ENCODE results near the gene RBM8A. TPM values are rescaled to one million over a fixed set of nuclear protein-coding genes. Genes with fewer than 3 reads are reported as not detected.

The RBM8A gene
- total and polyA plus RNA-seq, 9 of the 15 experiments (the other 6 are each of a cell fraction or from before 2014, with no cell fraction given) = 215 to 1,035 (median 291) TPM

DNA sequence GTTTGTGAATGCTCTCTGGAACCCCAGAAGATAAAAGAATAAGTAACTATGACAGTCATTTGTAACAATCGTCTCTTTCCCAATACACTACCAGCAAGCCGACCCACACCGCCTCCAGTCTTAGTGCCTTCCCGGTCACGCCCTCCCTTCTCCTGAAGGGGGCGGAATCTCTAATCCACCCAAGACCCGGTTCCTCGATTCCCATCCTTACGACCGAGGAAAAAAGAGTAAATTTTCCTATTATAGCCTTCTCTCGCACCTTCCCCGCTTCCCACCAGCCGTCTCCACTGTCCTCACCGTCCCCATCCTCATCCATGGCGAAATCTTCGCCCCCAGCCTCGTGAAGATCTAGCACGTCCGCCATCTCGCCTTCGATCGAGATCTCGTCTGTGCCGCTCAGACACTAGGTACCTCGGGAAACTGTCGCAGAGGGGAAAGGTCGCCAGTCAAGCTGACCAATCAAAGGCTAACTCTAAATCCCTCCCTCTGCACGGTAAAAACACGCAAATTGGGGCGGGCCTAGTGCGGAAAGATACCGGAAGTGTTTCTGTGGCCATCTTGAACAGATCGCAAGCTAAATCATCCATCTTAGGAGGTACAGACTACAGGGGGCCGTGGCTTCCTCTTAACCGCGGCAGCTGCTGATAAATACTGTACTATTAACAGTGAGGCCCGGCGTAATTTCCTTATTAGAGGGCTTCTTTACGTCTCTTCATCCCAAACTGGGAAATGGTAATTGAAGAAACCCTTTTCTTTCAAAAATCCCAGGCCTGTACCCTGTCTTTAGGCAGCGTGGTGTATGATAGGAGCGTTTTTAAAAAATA is at the start of gene RBM8A (continued):
- TF ChIP-seq, protein P1, sequence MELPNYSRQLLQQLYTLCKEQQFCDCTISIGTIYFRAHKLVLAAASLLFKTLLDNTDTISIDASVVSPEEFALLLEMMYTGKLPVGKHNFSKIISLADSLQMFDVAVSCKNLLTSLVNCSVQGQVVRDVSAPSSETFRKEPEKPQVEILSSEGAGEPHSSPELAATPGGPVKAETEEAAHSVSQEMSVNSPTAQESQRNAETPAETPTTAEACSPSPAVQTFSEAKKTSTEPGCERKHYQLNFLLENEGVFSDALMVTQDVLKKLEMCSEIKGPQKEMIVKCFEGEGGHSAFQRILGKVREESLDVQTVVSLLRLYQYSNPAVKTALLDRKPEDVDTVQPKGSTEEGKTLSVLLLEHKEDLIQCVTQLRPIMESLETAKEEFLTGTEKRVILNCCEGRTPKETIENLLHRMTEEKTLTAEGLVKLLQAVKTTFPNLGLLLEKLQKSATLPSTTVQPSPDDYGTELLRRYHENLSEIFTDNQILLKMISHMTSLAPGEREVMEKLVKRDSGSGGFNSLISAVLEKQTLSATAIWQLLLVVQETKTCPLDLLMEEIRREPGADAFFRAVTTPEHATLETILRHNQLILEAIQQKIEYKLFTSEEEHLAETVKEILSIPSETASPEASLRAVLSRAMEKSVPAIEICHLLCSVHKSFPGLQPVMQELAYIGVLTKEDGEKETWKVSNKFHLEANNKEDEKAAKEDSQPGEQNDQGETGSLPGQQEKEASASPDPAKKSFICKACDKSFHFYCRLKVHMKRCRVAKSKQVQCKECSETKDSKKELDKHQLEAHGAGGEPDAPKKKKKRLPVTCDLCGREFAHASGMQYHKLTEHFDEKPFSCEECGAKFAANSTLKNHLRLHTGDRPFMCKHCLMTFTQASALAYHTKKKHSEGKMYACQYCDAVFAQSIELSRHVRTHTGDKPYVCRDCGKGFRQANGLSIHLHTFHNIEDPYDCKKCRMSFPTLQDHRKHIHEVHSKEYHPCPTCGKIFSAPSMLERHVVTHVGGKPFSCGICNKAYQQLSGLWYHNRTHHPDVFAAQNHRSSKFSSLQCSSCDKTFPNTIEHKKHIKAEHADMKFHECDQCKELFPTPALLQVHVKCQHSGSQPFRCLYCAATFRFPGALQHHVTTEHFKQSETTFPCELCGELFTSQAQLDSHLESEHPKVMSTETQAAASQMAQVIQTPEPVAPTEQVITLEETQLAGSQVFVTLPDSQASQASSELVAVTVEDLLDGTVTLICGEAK (IDR thresholded peaks at IDR 0.05) = peak; percentile 85
- TF ChIP-seq, protein P1 (CRISPR knock-in tag; IDR thresholded peaks at IDR 0.05) = no peak
- TF ChIP-seq MCM7 (IDR thresholded peaks at IDR 0.05) = peak in 1 of 2 experiments; percentile 13; a peak in 1 of 4 replicates
- TF ChIP-seq CHD4 (IDR thresholded peaks at IDR 0.05; ENCODE audit: insufficient read depth, insufficient replicate concordance, low read depth, low read length, poor library complexity, severe bottlenecking) = no peak
- TF ChIP-seq, protein P2, sequence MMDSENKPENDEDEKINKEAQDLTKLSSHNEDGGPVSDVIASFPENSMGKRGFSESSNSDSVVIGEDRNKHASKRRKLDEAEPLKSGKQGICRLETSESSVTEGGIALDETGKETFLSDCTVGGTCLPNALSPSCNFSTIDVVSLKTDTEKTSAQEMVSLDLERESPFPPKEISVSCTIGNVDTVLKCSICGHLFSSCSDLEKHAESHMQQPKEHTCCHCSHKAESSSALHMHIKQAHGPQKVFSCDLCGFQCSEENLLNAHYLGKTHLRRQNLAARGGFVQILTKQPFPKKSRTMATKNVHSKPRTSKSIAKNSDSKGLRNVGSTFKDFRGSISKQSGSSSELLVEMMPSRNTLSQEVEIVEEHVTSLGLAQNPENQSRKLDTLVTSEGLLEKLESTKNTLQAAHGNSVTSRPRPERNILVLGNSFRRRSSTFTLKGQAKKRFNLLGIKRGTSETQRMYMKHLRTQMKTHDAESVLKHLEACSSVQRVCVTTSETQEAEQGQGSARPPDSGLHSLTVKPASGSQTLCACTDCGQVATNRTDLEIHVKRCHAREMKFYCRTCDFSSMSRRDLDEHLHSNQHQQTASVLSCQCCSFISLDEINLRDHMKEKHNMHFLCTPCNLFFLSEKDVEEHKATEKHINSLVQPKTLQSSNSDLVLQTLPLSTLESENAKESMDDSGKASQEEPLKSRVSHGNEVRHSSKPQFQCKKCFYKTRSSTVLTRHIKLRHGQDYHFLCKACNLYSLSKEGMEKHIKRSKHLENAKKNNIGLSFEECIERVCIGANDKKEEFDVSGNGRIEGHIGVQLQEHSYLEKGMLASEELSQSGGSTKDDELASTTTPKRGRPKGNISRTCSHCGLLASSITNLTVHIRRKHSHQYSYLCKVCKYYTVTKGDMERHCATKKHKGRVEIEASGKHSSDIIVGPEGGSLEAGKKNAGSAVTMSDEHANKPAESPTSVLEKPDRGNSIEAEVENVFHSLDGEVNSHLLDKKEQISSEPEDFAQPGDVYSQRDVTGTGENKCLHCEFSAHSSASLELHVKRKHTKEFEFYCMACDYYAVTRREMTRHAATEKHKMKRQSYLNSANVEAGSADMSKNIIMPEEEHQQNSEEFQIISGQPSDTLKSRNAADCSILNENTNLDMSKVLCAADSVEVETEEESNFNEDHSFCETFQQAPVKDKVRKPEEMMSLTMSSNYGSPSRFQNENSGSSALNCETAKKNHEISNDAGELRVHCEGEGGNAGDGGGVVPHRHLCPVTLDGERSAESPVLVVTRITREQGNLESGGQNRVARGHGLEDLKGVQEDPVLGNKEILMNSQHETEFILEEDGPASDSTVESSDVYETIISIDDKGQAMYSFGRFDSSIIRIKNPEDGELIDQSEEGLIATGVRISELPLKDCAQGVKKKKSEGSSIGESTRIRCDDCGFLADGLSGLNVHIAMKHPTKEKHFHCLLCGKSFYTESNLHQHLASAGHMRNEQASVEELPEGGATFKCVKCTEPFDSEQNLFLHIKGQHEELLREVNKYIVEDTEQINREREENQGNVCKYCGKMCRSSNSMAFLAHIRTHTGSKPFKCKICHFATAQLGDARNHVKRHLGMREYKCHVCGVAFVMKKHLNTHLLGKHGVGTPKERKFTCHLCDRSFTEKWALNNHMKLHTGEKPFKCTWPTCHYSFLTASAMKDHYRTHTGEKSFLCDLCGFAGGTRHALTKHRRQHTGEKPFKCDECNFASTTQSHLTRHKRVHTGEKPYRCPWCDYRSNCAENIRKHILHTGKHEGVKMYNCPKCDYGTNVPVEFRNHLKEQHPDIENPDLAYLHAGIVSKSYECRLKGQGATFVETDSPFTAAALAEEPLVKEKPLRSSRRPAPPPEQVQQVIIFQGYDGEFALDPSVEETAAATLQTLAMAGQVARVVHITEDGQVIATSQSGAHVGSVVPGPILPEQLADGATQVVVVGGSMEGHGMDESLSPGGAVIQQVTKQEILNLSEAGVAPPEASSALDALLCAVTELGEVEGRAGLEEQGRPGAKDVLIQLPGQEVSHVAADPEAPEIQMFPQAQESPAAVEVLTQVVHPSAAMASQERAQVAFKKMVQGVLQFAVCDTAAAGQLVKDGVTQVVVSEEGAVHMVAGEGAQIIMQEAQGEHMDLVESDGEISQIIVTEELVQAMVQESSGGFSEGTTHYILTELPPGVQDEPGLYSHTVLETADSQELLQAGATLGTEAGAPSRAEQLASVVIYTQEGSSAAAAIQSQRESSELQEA (IDR thresholded peaks at IDR 0.05; ENCODE audit: low read depth) = peak; percentile 36; the same call in 1 of the 2 replicates
- peak; percentile 5; the same call in 1 of the 2 replicates for TF ChIP-seq GTF2E2 (tag; IDR thresholded peaks at IDR 0.05)
- TF ChIP-seq TCF3 (CRISPR knock-in tag; IDR thresholded peaks at IDR 0.05) = peak; percentile 22; the same call in 1 of the 2 replicates
- peak; percentile 76 for TF ChIP-seq TRIM28 (IDR thresholded peaks at IDR 0.05)
- TF ChIP-seq ZNF175 (CRISPR knock-in tag; IDR thresholded peaks at IDR 0.05; ENCODE audit: low read depth) = peak; percentile 69; the same call in 1 of the 2 replicates

Measured in K562 (cell line).